HG03432 (cell line): ENCODE data around the gene SLC25A28.
A peak's percentile ranks its signal among the peaks of the same experiment; 100 is the strongest.
"Not testable (repeated sequence)": the region's sequence is repeated elsewhere in the genome, so short reads cannot be mapped to it uniquely, and the experiment has no call there.

ENCODE experiments used
- ATAC-seq: cut with Tn5 transposase; IDR thresholded peaks from one replicate; pipeline ENCODE4 v1.9.1; 2021; ENCODE audit warnings: mild to moderate bottlenecking, moderate library complexity; ENCODE audit not compliant: unreplicated experiment

SLC25A28 gene

DNA sequence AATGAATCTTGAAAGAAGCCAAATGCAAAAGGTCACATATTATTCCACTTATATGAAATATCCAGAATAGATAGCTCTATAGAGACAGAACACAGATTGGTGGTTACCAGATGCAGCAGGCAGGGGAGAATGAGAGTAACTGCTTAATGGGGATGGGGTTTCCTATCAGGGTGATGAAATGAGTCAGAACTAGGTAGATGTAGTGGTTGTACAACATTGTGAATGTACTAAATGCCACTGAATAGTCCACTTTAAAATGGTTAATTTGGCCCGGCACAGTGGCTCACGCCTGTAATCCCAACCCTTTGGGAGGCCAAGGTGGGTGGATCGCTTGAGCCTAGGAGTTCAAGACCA lies 9.4 kb upstream of the SLC25A28 start:
- no peak for ATAC-seq

DNA sequence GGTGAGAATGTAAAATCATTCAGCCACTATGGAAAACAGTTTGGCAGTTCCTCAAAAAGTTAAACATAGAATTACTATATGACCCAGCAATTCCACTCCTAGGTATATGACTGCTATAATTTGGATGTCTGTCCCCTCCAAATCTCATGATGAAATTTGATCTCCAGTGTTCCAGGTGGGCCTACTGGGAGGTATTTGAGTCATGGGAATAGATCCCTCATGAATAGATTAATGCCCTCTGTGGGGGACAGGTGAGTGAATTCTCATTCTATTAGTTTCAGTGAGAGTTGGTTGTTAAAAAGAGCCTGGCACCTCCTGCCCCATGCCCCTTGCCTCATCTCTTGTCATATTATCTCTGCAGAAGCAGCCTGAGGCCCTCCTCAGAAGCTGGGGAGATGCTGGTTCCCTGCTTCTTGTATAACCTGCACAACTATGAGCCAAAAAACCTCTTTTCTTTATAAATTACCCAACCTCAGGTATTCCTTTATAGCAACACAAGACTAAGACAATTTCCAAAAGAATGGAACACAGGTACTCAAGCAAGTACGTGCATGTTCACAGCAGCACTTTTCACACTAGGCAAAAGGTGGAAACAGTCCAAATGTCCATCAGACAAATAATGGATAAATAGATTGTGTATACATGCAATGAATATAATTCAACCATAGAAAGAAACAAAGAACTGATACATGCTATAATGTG lies 8.8 kb upstream of the SLC25A28 start:
- no peak for ATAC-seq

DNA sequence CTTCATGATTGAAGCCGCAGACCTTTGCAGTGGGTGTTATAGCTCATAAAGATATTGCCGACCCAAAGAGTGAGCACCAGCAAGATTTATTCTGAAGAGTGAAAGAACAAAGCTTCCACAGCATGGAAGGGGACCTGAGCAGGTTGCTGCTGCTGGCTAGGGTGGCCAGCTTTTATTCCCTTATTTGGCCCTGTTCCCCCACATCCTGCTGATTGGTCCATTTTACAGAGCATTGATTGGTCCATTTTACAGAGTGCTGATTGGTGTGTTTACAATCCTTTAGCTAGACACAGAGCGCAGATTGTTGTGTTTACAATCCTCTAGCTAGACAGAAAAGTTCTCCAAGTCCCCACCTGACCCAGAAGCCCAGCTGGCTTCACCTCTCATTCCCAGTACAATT lies 4.9 kb upstream of the SLC25A28 start:
- not testable (repeated sequence) for ATAC-seq

DNA sequence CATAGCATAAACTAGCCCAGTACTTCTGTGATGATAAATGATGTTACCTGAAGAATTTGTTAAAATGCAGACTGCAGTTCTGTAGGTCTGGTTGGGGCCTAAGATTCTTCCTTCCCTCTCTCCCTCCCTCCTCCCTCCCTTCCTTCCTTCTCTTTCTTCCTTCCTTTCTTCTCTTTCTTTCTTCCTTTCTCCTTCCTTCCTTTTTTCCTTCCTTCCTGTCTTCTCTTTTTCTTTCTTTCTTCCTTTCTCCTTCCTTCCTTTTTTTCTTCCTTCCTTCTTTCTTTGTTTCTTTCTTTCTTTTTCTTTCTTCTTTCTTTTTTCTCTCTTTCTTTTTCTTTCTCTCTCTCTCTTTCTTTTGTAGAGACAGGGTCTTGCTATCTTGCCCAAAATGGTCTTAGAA lies 3.7 kb upstream of the SLC25A28 start:
- no peak for ATAC-seq

DNA sequence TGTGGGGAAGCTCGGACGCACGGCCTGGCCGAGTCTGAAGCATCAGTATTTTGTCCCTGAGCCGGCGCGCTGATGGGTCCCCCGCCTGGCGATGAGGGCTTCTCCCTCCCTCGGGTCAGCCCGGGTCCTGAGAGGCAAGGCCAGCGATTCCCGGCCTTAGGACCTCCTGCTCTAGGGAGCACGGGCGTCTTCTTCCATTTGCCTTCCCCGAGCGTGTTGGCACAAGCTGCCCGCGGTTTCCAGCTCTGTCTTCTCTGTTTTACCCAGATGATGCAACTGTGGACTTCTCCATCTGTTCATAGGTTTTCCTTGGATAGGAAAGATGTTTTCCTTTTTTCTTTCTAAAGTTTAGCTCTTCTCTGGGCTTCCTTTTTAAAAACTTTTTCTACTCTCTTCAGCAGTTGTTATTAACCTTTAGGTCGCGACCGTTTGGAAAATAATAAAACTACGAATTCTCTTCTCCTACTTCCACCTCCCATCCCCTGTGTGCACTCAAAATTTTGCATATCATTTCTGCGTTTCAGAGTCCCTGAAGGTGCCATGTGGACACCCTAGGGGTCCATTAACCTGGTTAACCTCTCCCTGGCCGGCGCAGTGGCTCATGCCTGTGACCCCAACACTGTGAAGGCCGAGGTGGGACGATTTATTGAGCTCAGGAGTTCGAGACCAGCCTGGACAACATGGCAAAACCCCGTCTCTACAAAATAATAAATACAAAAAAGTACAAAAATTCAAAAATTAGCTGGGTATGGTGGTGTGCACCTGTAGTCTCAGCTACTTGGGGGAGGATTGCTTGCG lies 1.4 kb upstream of the SLC25A28 start:
- ATAC-seq, result no peak

DNA sequence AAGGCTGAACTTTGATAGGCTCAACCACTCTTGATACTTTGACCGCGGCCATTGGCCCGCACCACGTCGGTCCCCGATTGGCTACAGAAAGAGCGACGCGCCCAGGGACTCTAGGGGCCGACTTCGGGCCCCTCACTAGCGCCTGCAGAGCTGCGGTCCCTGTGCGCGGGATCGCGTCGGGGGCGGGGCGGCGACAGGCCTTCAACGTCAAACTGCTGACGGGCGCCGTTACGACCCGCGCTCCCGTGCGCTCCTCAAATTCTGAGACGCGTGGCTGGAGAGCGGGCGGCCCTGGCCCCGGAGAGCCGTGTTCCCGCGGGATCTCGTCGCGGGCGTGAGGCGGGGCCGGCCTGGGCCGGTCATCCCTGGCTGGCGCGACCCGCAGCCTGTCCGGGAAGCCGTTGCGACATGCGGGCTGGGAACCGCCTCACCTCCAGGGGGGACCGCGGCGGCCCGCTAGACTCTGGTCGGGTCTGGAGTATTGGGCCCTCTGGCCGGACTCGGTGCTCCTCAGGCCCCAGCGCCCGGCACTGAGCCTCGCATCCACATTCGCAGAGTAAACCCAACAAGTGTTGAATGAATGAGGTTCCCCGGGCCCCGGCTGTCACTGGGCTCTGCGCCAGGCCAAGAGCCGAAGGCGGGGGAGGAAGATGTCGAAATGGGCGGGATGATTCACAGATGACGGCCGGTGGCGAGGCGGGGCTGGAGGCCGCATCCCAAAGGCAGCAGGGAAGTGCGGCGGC lies 643 bp upstream of the SLC25A28 start:
- peak; percentile 89 for ATAC-seq

DNA sequence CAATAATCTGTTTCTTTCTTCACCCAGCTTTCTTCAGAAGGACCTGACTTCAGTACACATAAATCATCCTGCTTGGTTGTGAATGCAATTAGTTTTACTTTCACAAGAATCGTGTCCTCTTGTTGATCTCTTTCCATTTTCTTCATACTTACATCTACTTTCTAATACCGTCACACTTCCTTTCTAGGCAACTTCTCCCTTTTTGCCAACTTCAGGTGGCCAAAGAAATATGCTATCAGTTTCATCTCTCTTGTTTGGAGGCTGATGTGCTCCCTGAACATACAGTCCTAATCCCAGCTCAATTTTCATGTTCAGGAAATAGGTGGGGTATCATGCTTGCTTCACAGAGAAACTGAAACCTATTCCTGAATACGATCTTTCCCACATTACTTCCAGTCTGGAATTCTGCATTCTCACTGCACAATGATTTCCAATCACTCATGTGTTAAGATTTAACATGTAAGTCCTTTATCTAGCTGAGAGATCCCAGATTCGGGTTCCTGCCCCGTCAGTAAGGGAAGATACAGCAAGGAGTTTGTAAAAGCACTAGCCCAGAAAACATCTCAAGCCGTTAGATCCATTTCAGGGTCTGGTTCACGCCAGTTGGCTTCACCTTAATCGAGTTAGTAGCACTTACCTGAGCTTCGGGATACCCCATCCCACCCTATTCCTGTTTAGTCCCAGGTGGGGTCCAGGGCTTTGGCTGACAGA lies 994 bp downstream of the SLC25A28 start:
- ATAC-seq, result no peak

DNA sequence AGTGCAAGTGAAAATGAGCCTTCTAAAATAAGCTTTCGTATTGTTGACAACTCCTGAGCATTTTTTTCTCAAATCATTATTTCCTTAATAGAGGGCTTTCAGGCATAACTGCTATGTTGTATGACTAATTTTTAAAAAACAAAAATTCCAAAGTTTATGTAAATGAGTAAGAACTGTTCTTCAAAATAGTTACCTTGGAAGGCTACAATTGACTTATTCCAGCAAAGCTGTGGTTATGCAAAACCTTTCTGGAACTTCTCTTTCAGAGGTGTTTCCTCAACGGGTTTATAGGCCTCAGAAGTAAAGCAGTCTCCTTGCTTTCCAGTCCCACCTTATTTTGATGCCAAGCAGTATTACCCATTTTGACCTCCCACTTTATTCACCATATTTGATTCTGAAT lies 2.5 kb downstream of the SLC25A28 start:
- no peak for ATAC-seq

DNA sequence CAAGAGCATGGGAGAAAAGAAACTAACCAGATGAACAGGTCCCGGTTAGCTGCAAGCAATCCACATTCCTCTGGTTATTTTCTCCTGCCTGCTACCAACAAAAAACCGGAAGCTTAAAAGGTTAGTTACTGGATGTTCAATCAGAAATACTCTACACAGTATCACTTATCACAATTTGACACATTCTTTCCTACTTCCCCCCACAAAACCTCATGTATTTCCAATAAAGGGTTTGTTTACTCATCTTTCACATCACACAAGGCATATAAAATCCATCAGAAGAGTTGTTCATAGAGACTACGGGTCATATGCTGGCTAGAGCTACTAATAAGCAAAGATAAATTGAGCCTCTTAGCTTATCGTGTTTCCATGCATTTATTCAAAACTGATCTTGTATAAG lies 4.8 kb downstream of the SLC25A28 start:
- ATAC-seq, result no peak

DNA sequence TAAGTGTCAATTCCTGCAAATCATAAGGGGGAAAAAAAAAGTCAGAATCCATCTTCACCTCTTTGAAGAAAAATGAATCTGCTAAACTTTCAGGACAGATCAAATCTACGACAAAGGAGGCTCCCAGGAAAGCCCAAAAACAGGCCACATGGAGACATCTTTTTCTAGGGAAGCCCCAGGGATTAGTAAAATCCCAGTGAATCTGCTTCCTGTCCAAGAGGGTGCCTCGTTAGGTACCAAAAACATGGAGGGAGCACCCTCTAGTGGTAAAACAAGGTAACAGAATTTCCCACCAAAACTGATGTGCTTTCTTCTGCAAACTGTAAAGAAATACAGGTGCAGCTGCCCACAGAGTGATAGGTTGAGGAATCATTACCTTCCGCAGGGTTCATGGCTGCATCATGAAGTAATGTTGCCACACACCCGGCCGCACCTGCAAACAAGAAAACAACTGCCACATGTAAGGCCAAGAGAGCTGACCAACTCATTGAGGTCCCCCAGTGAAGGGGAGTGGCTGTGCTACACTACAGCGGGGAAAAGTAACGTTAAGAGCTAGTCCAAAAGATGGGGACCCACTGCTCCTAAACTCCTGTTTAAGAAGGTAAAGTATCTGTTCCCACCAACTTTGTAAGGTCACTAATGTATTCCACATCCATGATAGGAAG lies 7.9 kb downstream of the SLC25A28 start:
- peak; percentile 65 for ATAC-seq

DNA sequence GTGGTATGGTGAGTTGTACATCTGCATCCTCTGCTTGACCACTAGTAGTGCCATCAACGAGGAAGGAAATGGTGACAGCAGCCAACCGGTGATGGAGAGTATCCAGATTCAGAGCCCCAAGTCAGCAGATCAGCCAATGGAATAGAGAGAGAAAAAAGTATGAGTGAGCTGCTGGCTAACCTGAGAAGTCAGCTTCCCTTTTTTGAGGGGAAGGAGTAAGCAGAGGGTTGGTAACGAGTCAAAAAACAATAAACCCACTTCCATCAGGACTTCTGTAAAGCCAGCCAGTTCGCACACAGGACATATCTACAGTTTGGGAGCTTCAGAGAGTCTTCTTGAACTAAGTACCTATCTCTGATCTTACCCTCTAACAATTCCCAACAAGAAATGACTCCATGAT lies 8.9 kb downstream of the SLC25A28 start:
- ATAC-seq, result no peak

DNA sequence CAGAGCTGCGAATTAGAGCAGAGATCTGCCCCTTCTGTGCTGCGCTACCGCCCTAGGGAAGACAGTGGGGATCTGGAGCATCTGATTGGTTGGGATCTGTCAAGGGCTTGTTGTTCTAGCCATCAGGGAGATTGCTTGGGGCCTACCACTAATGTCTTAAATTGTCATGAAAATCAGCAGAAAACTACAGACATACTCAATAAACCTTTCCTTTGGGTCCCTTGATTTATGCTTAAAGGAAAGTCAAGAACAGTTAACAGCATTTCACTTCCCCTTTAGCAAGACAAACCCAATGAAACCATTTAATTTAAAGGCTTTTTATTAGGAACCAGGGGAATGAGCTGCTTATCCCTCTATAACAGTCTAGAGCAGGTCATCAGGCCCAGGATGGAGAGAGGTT lies 10.0 kb downstream of the SLC25A28 start:
- no peak for ATAC-seq

DNA sequence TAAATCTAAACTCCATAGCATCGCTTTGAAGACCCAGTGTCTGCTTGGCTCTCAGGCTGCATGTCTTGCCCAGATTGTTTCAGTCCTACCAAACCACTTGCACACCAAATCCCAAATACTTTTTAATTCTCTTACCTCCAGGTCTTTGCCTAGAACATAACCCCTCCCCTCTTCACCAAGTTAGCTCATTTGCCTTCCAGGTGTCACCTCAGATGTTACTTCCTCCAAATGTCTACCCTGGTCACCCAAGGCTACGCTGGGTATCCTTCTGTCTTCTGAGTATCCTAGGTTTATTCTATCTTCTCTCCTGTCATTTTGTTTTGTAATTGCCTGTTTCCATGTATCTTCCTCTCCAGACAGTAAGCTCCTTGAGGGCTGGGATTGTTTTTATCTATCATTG lies 11.1 kb downstream of the SLC25A28 start:
- no peak for ATAC-seq

DNA sequence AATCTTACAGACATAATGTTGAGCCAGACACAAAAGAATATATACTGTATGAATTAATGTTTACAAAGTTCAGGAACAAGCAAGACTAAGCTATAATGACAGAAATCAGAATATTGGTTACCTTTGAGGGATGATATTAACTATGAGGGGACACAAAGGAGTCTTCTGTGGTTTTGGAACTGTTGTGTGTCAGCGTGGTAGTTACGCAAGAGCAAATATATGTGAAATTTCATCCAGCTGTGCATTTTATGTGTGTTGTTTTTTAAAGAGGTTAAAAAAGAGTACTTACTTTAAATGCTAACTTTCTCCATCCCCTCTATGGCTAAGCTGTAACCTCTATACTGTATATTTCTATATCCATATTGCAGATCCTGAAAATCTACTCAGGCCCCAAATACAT lies 14.9 kb downstream of the SLC25A28 start:
- no peak for ATAC-seq

DNA sequence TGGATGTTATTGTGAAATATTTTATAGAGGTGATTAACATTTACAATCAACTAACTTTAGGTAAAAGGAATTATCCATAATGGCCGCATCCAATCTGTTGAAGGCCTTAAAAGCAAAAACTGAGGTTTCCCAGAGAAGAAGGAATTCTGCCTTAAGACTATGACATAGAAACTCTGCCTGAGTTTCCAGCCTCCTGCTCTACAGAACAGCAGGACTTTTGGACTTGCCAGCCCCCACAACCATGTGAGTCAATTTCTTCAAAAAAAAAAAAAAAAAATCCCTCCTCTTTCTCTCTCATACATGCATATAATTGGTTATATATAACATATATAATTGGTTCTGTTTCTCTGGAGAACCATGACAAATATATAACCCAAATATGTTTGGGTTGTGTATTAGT lies 15.4 kb downstream of the SLC25A28 start:
- ATAC-seq, result no peak

DNA sequence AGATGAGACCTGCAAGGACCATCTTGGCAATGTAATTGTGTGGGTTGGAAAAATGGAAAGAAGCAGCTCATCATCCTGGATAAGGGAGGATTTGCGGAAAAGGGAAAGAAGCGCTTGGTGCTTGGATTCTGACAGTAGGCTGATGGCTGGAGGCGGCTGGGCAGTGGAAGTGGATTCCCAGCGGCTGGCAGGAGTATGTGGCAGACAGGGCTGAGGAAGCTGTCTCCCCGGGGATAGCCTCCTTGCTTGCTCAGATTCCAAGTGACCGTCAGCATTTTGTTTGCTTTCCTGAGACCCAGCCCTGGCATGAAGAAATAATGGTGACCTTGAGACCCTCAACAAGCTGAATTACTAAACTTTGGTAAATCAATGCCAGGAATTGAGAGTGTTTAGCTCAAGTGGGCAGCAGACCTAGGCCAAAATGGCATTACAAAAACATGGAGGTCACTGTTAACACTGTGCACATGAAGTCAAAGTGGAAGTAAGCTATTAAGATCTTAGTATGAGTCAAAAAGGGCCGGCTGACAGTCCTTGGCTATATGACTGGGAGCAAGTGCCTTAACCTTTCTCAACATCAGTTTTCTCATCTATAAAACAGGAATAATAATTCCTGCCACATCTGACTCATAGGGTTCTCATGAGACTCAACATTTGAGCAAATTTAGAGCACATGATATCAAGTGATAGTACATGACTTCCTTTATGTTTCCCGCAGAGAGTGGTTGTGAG lies 21.3 kb downstream of the SLC25A28 start:
- no peak for ATAC-seq

DNA sequence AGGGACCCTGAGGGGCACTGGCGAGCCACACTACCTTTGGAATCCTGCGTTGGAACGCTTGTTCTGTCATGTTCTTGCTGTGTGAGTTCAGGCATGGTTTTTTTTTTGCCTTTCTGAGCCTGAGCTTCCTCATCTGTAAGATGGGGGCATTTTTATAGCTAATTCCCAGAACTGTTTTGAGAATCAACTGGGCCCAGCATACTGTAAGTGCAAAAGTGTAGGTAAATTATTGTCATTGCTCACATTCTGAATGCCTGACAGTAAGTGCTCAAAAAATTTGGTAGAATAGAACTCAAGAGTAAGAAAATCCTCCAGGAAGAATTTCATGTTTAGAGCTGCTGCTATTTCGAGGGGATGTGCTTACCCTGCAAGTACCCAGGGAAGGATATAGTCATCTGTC lies 22.2 kb downstream of the SLC25A28 start:
- no peak for ATAC-seq

DNA sequence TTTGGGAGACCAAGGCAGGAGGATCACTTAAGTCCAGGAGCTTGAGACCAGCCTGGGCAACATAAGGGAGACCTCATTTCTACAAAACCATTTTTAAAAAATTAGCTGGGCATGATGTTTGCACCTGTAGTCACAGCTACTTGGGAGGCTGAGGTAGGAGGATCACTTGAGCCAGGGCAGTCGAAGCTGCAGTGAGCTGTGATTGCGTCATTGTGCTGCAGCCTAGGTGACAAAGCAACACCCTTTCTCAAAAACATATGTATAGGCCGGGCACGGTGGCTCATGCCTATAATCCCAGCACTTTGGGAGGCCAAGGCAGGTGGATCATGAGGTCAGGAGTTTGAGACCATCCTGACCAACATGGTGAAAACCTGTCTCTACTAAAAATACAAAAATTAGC lies 23.5 kb downstream of the SLC25A28 start:
- ATAC-seq, result not testable (repeated sequence)

DNA sequence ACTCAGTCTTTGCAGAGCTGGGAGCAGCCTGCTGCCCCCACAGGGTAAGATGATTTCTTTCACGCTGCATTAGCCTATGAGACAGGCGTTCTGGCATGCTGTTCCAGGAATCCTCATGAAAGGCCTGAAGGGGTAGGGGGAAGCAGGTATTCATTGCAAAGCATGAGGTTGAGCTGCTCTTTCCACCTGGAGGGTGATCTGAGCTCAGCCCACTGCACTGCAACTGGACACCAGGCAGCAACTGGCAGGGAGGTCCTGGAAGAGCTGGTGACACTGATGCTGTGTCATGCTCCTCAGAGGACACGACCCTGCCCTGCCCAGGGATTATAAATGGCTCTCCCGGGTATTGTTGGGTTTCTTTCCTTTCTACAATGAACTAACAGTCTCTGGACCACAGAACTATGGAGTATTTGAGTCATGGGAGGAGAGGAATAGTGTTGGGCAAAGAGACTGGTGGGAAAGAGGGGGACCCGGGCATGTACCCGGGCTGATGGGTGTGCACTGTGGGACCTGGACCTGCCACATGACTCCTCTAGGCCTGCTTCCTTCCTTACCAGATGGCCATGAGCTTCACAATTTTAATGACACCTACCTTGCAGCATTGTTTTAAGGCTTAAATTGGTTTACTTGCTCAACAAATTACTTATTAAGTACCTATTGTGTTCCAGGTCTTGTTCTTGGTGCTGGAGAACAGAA lies 24.3 kb downstream of the SLC25A28 start:
- no peak for ATAC-seq

DNA sequence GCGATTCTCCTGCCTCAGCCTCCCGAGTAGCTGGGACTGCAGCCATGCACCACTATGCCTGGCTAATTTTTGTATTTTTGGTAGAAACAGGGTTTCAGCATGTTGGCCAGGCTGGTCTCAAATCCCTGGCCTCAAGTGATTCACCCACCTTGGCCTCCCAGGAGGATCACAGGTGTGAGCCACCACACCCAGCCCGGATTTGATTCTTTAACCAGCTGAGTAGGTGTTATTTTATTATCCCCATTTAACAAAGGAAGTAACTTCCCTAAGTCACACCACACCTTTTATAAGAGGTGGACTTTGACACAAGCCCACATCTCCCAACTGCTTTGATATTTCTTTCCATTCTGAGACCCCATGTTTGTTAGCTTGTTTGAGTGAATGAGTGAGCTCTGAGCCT lies 25.0 kb downstream of the SLC25A28 start:
- ATAC-seq, result no peak
